Measurements from ENCODE around the gene APEH.
"Not testable (repeated sequence)": the region's sequence is repeated elsewhere in the genome, so short reads cannot be mapped to it uniquely, and the experiment has no call there.

The APEH gene

GRCh38 chr3:49670940-49671290 lies 3.2 kb upstream of the APEH start:
- DNase-seq = no peak

GRCh38 chr3:49671291-49672288 lies 2.6 kb upstream of the APEH start:
- no peak for DNase-seq

GRCh38 chr3:49673121-49673714 lies 933 bp upstream of the APEH start:
- DNase-seq = no peak

GRCh38 chr3:49674497-49674983 lies 389 bp downstream of the APEH start:
- DNase-seq = no peak

GRCh38 chr3:49675912-49676311 lies 1.8 kb downstream of the APEH start:
- DNase-seq = no peak

GRCh38 chr3:49680493-49681231 lies 6.5 kb downstream of the APEH start:
- no peak for DNase-seq

GRCh38 chr3:49681232-49681522 lies 7.0 kb downstream of the APEH start:
- no peak for DNase-seq

- no peak for DNase-seq
Observed at GRCh38 chr3:49681543-49681942, 7.4 kb downstream of the APEH start.

- no peak for DNase-seq
Observed at GRCh38 chr3:49683162-49683561, 9.0 kb downstream of the APEH start.

GRCh38 chr3:49684453-49684852 lies 10.3 kb downstream of the APEH start:
- DNase-seq = not testable (repeated sequence)

- DNase-seq = not testable (repeated sequence)
Observed at GRCh38 chr3:49685103-49685502, 11.0 kb downstream of the APEH start.

- DNase-seq = not testable (repeated sequence)
Observed at GRCh38 chr3:49685846-49686245, 11.7 kb downstream of the APEH start.

- DNase-seq = not testable (repeated sequence)
Observed at GRCh38 chr3:49686346-49686745, 12.2 kb downstream of the APEH start.

GRCh38 chr3:49686769-49687423 lies 12.7 kb downstream of the APEH start:
- DNase-seq = not testable (repeated sequence)

- DNase-seq = not testable (repeated sequence)
Observed at GRCh38 chr3:49687424-49687795, 13.3 kb downstream of the APEH start.

GRCh38 chr3:49688338-49689045 lies 14.3 kb downstream of the APEH start:
- not testable (repeated sequence) for DNase-seq

- DNase-seq = no peak
Observed at GRCh38 chr3:49689046-49689907, 15.1 kb downstream of the APEH start, which contains the start of the genes MST1 and RNF123. Gene MST1 (minus strand): TSS chr3:49689474. CDS start chr3:49688691, 783 bp downstream. Gene RNF123 (plus strand): TSS chr3:49689557. CDS start chr3:49691166, 1,609 bp downstream.

- not testable (repeated sequence) for DNase-seq
Observed at GRCh38 chr3:49689908-49690624, 15.9 kb downstream of the APEH start.

- DNase-seq = not testable (repeated sequence)
Observed at GRCh38 chr3:49690856-49691255, 16.7 kb downstream of the APEH start.

GRCh38 chr3:49691481-49691880 lies 17.3 kb downstream of the APEH start:
- not testable (repeated sequence) for DNase-seq
